Neural progenitor cell (in vitro differentiated cells): Measurements from ENCODE around the gene CFAP97D2. TPM values are rescaled to one million over a fixed set of nuclear protein-coding genes. Genes with fewer than 3 reads are reported as not detected.
"Not testable (repeated sequence)": the region's sequence is repeated elsewhere in the genome, so short reads cannot be mapped to it uniquely, and the experiment has no call there.

ENCODE experiments used
- DNase-seq: peaks from one replicate; pipeline ENCODE4 v3.0.0-alpha.2; 2016; ENCODE audit warnings: low spot score
- H2AFZ ChIP-seq: fragments of 200-600 bp; sonication (generic); replicated peaks from 2 replicates; pipeline ENCODE4 v1.6.1; 2016; ENCODE audit warnings: antibody characterized with exemption
- H3F3A ChIP-seq: fragments of 200-600 bp; sonication (generic); 2 replicates; pipeline ENCODE4 v1.6.1; 2016; ENCODE audit warnings: antibody characterized with exemption, low read depth
- H3K27ac ChIP-seq: fragments of 200-600 bp; sonication (generic); 2 replicates; pipeline ENCODE4 v1.5.1; 2016; ENCODE audit warnings: mild to moderate bottlenecking
- H3K27me3 ChIP-seq: fragments of 200-600 bp; sonication (generic); 2 replicates; pipeline ENCODE4 v1.6.1; 2016; ENCODE audit warnings: mild to moderate bottlenecking, moderate library complexity
- H3K36me3 ChIP-seq: fragments of 200-600 bp; sonication (generic); 2 replicates; pipeline ENCODE4 v1.5.1; 2016
- H3K4me1 ChIP-seq: fragments of 200-600 bp; sonication (generic); 2 replicates; pipeline ENCODE4 v1.6.1; 2016; ENCODE audit warnings: mixed run types
- H3K4me2 ChIP-seq: fragments of 200-600 bp; sonication (generic); 2 replicates; pipeline ENCODE4 v1.6.1; 2016
- H3K4me3 ChIP-seq: fragments of 200-600 bp; sonication (generic); 2 replicates; pipeline ENCODE4 v1.5.1; 2016
- H3K79me2 ChIP-seq: fragments of 200-600 bp; sonication (generic); 2 replicates; pipeline ENCODE4 v1.6.1; 2016; ENCODE audit warnings: low read depth
- H3K9ac ChIP-seq: fragments of 200-600 bp; sonication (generic); 2 replicates; pipeline ENCODE4 v1.6.1; 2016
- H3K9me3 ChIP-seq: fragments of 200-600 bp; sonication (generic); 2 replicates; pipeline ENCODE4 v1.5.1; 2016; ENCODE audit warnings: low read depth
- H4K20me1 ChIP-seq: fragments of 200-600 bp; sonication (generic); 2 replicates; pipeline ENCODE4 v1.6.1; 2016; ENCODE audit warnings: low read depth
- H3K27ac Mint-ChIP-seq: 3 replicates; pipeline ENCODE4 v1.8.0; 2021; ENCODE audit warnings: mixed read lengths
- H3K27me3 Mint-ChIP-seq: 2 replicates; pipeline ENCODE4 v1.8.0; 2022; ENCODE audit warnings: low read depth, mild to moderate bottlenecking, inconsistent platforms, moderate library complexity, mixed read lengths; ENCODE audit not compliant: insufficient read depth
- H3K36me3 Mint-ChIP-seq: 3 replicates; pipeline ENCODE4 v1.8.0; 2021; ENCODE audit warnings: mixed read lengths
- H3K4me1 Mint-ChIP-seq: 3 replicates; pipeline ENCODE4 v1.8.0; 2021; ENCODE audit warnings: mixed read lengths
- H3K4me3 Mint-ChIP-seq: 3 replicates; pipeline ENCODE4 v1.8.0; 2021; ENCODE audit warnings: mild to moderate bottlenecking, moderate library complexity, mixed read lengths
- H3K9me3 Mint-ChIP-seq: 3 replicates; pipeline ENCODE4 v1.8.0; 2020; ENCODE audit warnings: mixed read lengths
- EZH2 ChIP-seq: fragments of 200-600 bp; sonication (generic); IDR thresholded peaks from 2 replicates; pipeline ENCODE4 v1.6.1; 2017; ENCODE audit warnings: antibody characterized with exemption, mild to moderate bottlenecking, moderate library complexity
- EZH2phosphoT487 ChIP-seq: fragments of 200-600 bp; sonication (generic); IDR thresholded peaks from 2 replicates; pipeline ENCODE4 v1.6.1; 2017; ENCODE audit warnings: antibody characterized with exemption
- total RNA-seq: library from RNA; depleted of rRNA; stranded (reverse); fragments of >200 nt; gene quantifications from 2 replicates; pipeline ENCODE4 v1.2.3, GENCODE V29; 2015; ENCODE audit warnings: low replicate concordance
- TF ChIP-seq, protein P1 (sequence below): fragments of 200-600 bp; sonication (generic); IDR thresholded peaks from 2 replicates; pipeline ENCODE4 v1.5.1; 2017; ENCODE audit warnings: antibody characterized with exemption, mild to moderate bottlenecking

Gene CFAP97D2
- total RNA-seq, 1 donor from 2014 or later: not detected

- no peaks in the 10 kb centered on the region for H3K9me3 ChIP-seq
- peaks cover 16% of the 10 kb centered on the region for H3K36me3 ChIP-seq
- Mint-ChIP-seq H3K27ac (no peak overlapping the region), H3K4me1 (no peaks in the 10 kb centered on the region), H3K4me3 (no peak overlapping the region), H3K36me3 (peaks cover 43% of the 10 kb centered on the region), H3K27me3 (no peaks in the 10 kb centered on the region), H3K9me3 (no peaks in the 10 kb centered on the region)
- H3K4me3 ChIP-seq: no peak overlapping the region
- no peak overlapping the region for H3K27ac ChIP-seq
- no peaks in the 10 kb centered on the region for H3K4me1 ChIP-seq
- H3K79me2 ChIP-seq: no peaks in the 10 kb centered on the region
- H3K4me2 ChIP-seq: no peak overlapping the region
- no peak overlapping the region for H3K9ac ChIP-seq
- no peaks in the 10 kb centered on the region for H3F3A ChIP-seq
- TF ChIP-seq EZH2phosphoT487: no peak
- TF ChIP-seq, protein P1, sequence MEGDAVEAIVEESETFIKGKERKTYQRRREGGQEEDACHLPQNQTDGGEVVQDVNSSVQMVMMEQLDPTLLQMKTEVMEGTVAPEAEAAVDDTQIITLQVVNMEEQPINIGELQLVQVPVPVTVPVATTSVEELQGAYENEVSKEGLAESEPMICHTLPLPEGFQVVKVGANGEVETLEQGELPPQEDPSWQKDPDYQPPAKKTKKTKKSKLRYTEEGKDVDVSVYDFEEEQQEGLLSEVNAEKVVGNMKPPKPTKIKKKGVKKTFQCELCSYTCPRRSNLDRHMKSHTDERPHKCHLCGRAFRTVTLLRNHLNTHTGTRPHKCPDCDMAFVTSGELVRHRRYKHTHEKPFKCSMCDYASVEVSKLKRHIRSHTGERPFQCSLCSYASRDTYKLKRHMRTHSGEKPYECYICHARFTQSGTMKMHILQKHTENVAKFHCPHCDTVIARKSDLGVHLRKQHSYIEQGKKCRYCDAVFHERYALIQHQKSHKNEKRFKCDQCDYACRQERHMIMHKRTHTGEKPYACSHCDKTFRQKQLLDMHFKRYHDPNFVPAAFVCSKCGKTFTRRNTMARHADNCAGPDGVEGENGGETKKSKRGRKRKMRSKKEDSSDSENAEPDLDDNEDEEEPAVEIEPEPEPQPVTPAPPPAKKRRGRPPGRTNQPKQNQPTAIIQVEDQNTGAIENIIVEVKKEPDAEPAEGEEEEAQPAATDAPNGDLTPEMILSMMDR: no peak
- TF ChIP-seq EZH2: no peak
- H3K27me3 ChIP-seq: no peaks in the 10 kb centered on the region
- H2AFZ ChIP-seq: no peak overlapping the region
- no peak for DNase-seq
- H4K20me1 ChIP-seq: no peaks in the 10 kb centered on the region
Observed at GRCh38 chr13:114263578-114263977, 84.5 kb downstream of the CFAP97D2 start.

DNA sequence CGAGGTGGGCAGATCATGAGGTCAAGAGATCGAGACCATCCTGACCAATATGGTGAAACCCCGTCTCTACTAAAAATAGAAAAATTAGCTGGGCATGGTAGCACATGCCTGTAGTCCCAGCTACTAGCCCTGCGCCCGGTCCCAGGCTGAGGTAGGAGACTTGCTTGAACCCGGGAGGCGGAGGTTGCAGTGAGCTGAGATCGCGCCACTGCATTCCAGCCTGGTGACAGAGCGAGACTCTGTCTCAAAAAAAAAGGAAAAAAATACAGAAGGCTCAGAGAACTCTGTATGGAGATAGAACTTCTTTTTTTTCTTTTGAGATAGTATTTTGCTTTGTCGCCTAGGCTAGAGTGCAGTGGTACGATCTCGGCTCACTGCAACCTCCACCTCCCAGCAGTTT is 85.3 kb downstream of the CFAP97D2 start:
- H3K27ac Mint-ChIP-seq, H3K9me3 ChIP-seq, H3K9me3 Mint-ChIP-seq, H3K79me2 ChIP-seq, H3K4me3 ChIP-seq, H4K20me1 ChIP-seq, H3K4me1 Mint-ChIP-seq, DNase-seq, H3K4me1 ChIP-seq, H2AFZ ChIP-seq, H3K27ac ChIP-seq, H3K4me3 Mint-ChIP-seq, H3F3A ChIP-seq, H3K4me2 ChIP-seq, H3K27me3 Mint-ChIP-seq, H3K27me3 ChIP-seq, H3K9ac ChIP-seq: not testable (repeated sequence)
- H3K36me3 ChIP-seq: peaks cover 12% of the 10 kb centered on the region
- peaks cover 47% of the 10 kb centered on the region for H3K36me3 Mint-ChIP-seq

DNA sequence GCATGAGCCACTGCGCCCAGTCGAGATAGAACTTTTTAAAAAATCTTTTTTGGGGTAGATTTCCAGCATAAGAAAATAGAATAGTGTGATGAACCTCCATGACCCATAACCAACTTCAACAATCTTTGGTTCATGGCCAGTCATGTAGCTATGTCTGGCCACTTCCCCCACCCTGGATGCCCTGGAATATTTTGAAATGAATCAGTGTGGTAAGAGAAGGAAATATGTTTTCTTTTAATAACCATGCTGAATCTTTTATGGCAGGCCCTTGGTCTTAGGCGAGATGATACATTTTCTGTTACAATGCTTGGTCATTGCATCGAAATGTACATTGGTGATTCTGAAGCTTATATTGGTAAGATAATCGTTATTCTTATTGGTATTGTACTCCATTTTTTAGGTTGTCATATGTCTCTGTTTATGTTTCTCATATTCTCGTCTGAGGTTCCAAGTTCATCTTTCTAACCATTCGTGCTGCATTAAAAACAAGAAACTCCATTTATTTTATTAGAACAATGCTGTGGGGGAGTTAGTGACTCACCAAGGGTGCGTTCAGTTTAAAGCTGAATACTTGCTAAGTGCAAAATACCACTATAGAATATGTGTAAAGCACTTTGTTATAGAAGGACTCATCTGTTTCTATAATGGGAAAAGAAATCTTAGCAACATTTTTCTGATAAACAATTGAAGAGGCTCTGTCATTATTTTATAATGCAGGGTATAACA is 86.0 kb downstream of the CFAP97D2 start:
- Histone ChIP-seq H4K20me1 (no peaks in the 10 kb centered on the region), H2AFZ (no peak overlapping the region), H3K27ac (no peak overlapping the region), H3F3A (no peaks in the 10 kb centered on the region), H3K36me3 (peaks cover 10% of the 10 kb centered on the region), H3K4me1 (no peaks in the 10 kb centered on the region), H3K4me2 (no peak overlapping the region), H3K9me3 (no peaks in the 10 kb centered on the region), H3K27me3 (no peaks in the 10 kb centered on the region), H3K79me2 (no peaks in the 10 kb centered on the region), H3K4me3 (no peak overlapping the region), H3K9ac (no peak overlapping the region)
- no peaks in the 10 kb centered on the region for H3K9me3 Mint-ChIP-seq
- DNase-seq: no peak
- no peaks in the 10 kb centered on the region for H3K27me3 Mint-ChIP-seq
- TF ChIP-seq EZH2phosphoT487: no peak
- H3K36me3 Mint-ChIP-seq: peaks cover 47% of the 10 kb centered on the region
- no peaks in the 10 kb centered on the region for H3K4me1 Mint-ChIP-seq
- no peak overlapping the region for H3K27ac Mint-ChIP-seq
- no peak overlapping the region for H3K4me3 Mint-ChIP-seq

GRCh38 chr13:114266241-114266640 is 87.2 kb downstream of the CFAP97D2 start:
- Histone ChIP-seq H4K20me1 (no peaks in the 10 kb centered on the region), H3K36me3 (peaks cover 10% of the 10 kb centered on the region), H3K9ac (no peak overlapping the region), H2AFZ (no peak overlapping the region), H3K79me2 (no peaks in the 10 kb centered on the region), H3K4me2 (no peak overlapping the region), H3F3A (no peaks in the 10 kb centered on the region), H3K27me3 (no peaks in the 10 kb centered on the region), H3K4me1 (no peaks in the 10 kb centered on the region), H3K27ac (no peak overlapping the region), H3K9me3 (no peaks in the 10 kb centered on the region), H3K4me3 (no peak overlapping the region)
- TF ChIP-seq EZH2phosphoT487: no peak
- TF ChIP-seq, protein P1: no peak
- no peak for TF ChIP-seq EZH2
- no peaks in the 10 kb centered on the region for H3K9me3 Mint-ChIP-seq
- no peak overlapping the region for H3K27ac Mint-ChIP-seq
- peaks cover 53% of the 10 kb centered on the region for H3K36me3 Mint-ChIP-seq
- no peaks in the 10 kb centered on the region for H3K27me3 Mint-ChIP-seq
- no peaks in the 10 kb centered on the region for H3K4me1 Mint-ChIP-seq
- DNase-seq: no peak
- no peak overlapping the region for H3K4me3 Mint-ChIP-seq
